IMR-90 (cell line): Measurements from ENCODE around the gene PTPN21. TPM values are rescaled to one million over a fixed set of nuclear protein-coding genes. Genes with fewer than 3 reads are reported as not detected.

Experiments used
- ATAC-seq: fragments of 200-7000 bp; cut with Tn5 transposase; 2 replicates; pipeline ENCODE4 v1.9.1; 2020; ENCODE audit warnings: low read depth, mild to moderate bottlenecking, moderate library complexity
- BruUV-seq: library from RNA; stranded (reverse); fragments of 400-500 nt; replicated peaks from 2 replicates; lab custom pipeline; 2021; lab: Mats Ljungman, UMichigan
- CTCF ChIA-PET: fragments of 300-600 bp; formaldehyde crosslinking; extraction: SDS; loops from one replicate; lab custom pipeline; 2021; ENCODE audit warnings: antibody characterized with exemption; lab: Yijun Ruan, JAX
- POLR2A ChIA-PET: fragments of 300-600 bp; sonication (Branson Sonifier 250); formaldehyde crosslinking; loops from one replicate; lab custom pipeline; 2022; ENCODE audit warnings: antibody characterized with exemption; ENCODE audit not compliant: unreplicated experiment; lab: Charles Lee
- DNase-seq: peaks from one replicate; pipeline ENCODE4 v3.0.0; 2013
- H2AFZ ChIP-seq: replicated peaks from 2 replicates; pipeline ENCODE3; 2013; ENCODE audit warnings: low read length, mild to moderate bottlenecking; ENCODE audit not compliant: poor library complexity
- H2AK5ac ChIP-seq: 2 replicates; pipeline ENCODE4 v1.6.1; 2013; ENCODE audit warnings: low read depth, low read length, inconsistent platforms
- H2AK9ac ChIP-seq: replicated peaks from 2 replicates; pipeline ENCODE3; 2013; ENCODE audit warnings: mild to moderate bottlenecking, low read depth, low read length, moderate library complexity; ENCODE audit not compliant: poor library complexity
- H2BK120ac ChIP-seq: 2 replicates; pipeline ENCODE4 v1.6.1; 2013; ENCODE audit warnings: low read depth, low read length, inconsistent platforms
- H2BK15ac ChIP-seq: 3 replicates; pipeline ENCODE4 v1.6.1; 2013; ENCODE audit warnings: low read depth, low read length, inconsistent platforms
- H2BK20ac ChIP-seq: 2 replicates; pipeline ENCODE4 v1.6.1; 2013; ENCODE audit warnings: low read depth, mild to moderate bottlenecking, inconsistent platforms, low read length, moderate library complexity
- H2BK5ac ChIP-seq: 2 replicates; pipeline ENCODE4 v1.6.1; 2013; ENCODE audit warnings: mild to moderate bottlenecking, low read depth, low read length, inconsistent platforms; ENCODE audit not compliant: poor library complexity, severe bottlenecking
- H3K14ac ChIP-seq: replicated peaks from 2 replicates; pipeline ENCODE4 v1.6.1; 2013; ENCODE audit warnings: low read depth, low read length, inconsistent platforms
- H3K18ac ChIP-seq: 2 replicates; pipeline ENCODE4 v1.6.1; 2013; ENCODE audit warnings: low read depth, low read length, control low read depth
- H3K23ac ChIP-seq: 2 replicates; pipeline ENCODE4 v1.6.1; 2013; ENCODE audit warnings: low read depth, low read length, inconsistent platforms
- H3K27ac ChIP-seq: 2 replicates; pipeline ENCODE4 v1.5.1; 2013; ENCODE audit warnings: mild to moderate bottlenecking, control low read depth, low read length; ENCODE audit not compliant: insufficient read depth
- H3K27me3 ChIP-seq: 2 replicates; pipeline ENCODE4 v1.6.1; 2013; ENCODE audit warnings: low read length; ENCODE audit not compliant: control insufficient read depth, insufficient read depth
- H3K36me3 ChIP-seq: 2 replicates; pipeline ENCODE4 v1.6.1; 2013; ENCODE audit warnings: low read length, mixed read lengths; ENCODE audit not compliant: control insufficient read depth, insufficient read depth
- H3K4ac ChIP-seq: 2 replicates; pipeline ENCODE4 v1.6.1; 2013; ENCODE audit warnings: low read depth, low read length, inconsistent platforms
- H3K4me1 ChIP-seq: 2 replicates; pipeline ENCODE4 v1.6.1; 2013; ENCODE audit warnings: low read length, mixed read lengths; ENCODE audit not compliant: control insufficient read depth, insufficient read depth
- H3K4me2 ChIP-seq: 2 replicates; pipeline ENCODE4 v1.6.1; 2013; ENCODE audit warnings: low read depth, mild to moderate bottlenecking, control low read depth, low read length, moderate library complexity
- H3K4me3 ChIP-seq: 2 replicates; pipeline ENCODE4 v1.5.1; 2013; ENCODE audit warnings: low read depth, mild to moderate bottlenecking, control low read depth, low read length, moderate library complexity; ENCODE audit not compliant: insufficient read depth
- H3K56ac ChIP-seq: 2 replicates; pipeline ENCODE4 v1.6.1; 2013; ENCODE audit warnings: low read length, inconsistent platforms; ENCODE audit not compliant: insufficient read depth; ENCODE audit errors: extremely low read depth
- H3K79me1 ChIP-seq, 2 experiments: 2 replicates each; pipeline ENCODE4 v1.6.1; 2013; ENCODE audit warnings: low read length in 2 of 2, inconsistent platforms in 1 of 2, low read depth in 1 of 2
- H3K9ac ChIP-seq: 2 replicates; pipeline ENCODE4 v1.6.1; 2013; ENCODE audit warnings: low read depth, low read length, control low read depth
- H3K9me1 ChIP-seq: 2 replicates; pipeline ENCODE4 v1.6.1; 2013; ENCODE audit warnings: low read length, inconsistent platforms; ENCODE audit not compliant: insufficient read depth
- H3K9me3 ChIP-seq: 2 replicates; pipeline ENCODE4 v1.6.1; 2013; ENCODE audit warnings: low read length; ENCODE audit not compliant: control insufficient read depth, insufficient read depth
- H4K20me1 ChIP-seq: 2 replicates; pipeline ENCODE4 v1.6.1; 2013; ENCODE audit warnings: low read length, inconsistent platforms; ENCODE audit not compliant: insufficient read depth
- H4K5ac ChIP-seq: 2 replicates; pipeline ENCODE4 v1.6.1; 2013; ENCODE audit warnings: mild to moderate bottlenecking, low read depth, low read length, control low read depth
- H4K8ac ChIP-seq, 2 experiments: 2 replicates each; pipeline ENCODE4 v1.6.1; 2013; ENCODE audit warnings: low read depth in 2 of 2, low read length in 2 of 2, control low read depth in 1 of 2, inconsistent platforms in 1 of 2
- H4K91ac ChIP-seq: 2 replicates; pipeline ENCODE4 v1.6.1; 2013; ENCODE audit warnings: low read depth, low read length, inconsistent platforms; ENCODE audit not compliant: insufficient read depth
- BHLHE40 ChIP-seq: fragments of 150-350 bp; IDR thresholded peaks from 2 replicates; pipeline ENCODE4 v1.6.1; 2016; ENCODE audit warnings: mild to moderate bottlenecking, low read depth, low read length
- CEBPB ChIP-seq: IDR thresholded peaks from 2 replicates; pipeline ENCODE4 v1.6.1; 2012; ENCODE audit warnings: low read depth, low read length, improper control_type of control experiment
- CHD1 ChIP-seq: IDR thresholded peaks from 2 replicates; pipeline ENCODE4 v1.6.1; 2012; ENCODE audit warnings: low read depth, low read length, improper control_type of control experiment
- CTCF ChIP-seq: conservative IDR thresholded peaks from 2 replicates; pipeline ENCODE4 v1.5.1; 2012; ENCODE audit warnings: mild to moderate bottlenecking, low read depth, low read length, improper control_type of control experiment
- ELK1 ChIP-seq: fragments of 150-350 bp; IDR thresholded peaks from 2 replicates; pipeline ENCODE4 v1.6.1; 2016; ENCODE audit warnings: low read depth, mild to moderate bottlenecking, low read length, moderate library complexity, borderline replicate concordance
- FOS ChIP-seq: fragments of 150-350 bp; IDR thresholded peaks from 2 replicates; pipeline ENCODE4 v1.6.1; 2016; ENCODE audit warnings: low read depth, low read length
- MAFK ChIP-seq: IDR thresholded peaks from 2 replicates; pipeline ENCODE4 v1.6.1; 2012; ENCODE audit warnings: low read depth, low read length, improper control_type of control experiment
- MAZ ChIP-seq: IDR thresholded peaks from 2 replicates; pipeline ENCODE4 v1.6.1; 2012; ENCODE audit warnings: low read depth, mild to moderate bottlenecking, low read length, improper control_type of control experiment, moderate library complexity, borderline replicate concordance
- MXI1 ChIP-seq: IDR thresholded peaks from 2 replicates; pipeline ENCODE4 v1.6.1; 2012; ENCODE audit warnings: low read depth, mild to moderate bottlenecking, low read length, moderate library complexity, borderline replicate concordance
- NFE2L2 ChIP-seq: fragments of 150-350 bp; IDR thresholded peaks from 2 replicates; pipeline ENCODE4 v1.6.1; 2016; ENCODE audit warnings: low read depth, mild to moderate bottlenecking, low read length
- POLR2A ChIP-seq: IDR thresholded peaks from 2 replicates; pipeline ENCODE4 v1.6.1; 2012; ENCODE audit warnings: mild to moderate bottlenecking, low read depth, low read length
- RAD21 ChIP-seq: IDR thresholded peaks from 2 replicates; pipeline ENCODE4 v1.6.1; 2012; ENCODE audit warnings: low read length, improper control_type of control experiment
- RCOR1 ChIP-seq: IDR thresholded peaks from 2 replicates; pipeline ENCODE4 v1.6.1; 2012; ENCODE audit warnings: mild to moderate bottlenecking, low read length, improper control_type of control experiment; ENCODE audit not compliant: insufficient replicate concordance
- RFX5 ChIP-seq: IDR thresholded peaks from 2 replicates; pipeline ENCODE4 v1.8.0; 2012; ENCODE audit warnings: low read depth, mild to moderate bottlenecking, low read length, moderate library complexity
- SMC3 ChIP-seq: fragments of 150-350 bp; IDR thresholded peaks from 2 replicates; pipeline ENCODE4 v1.6.1; 2016; ENCODE audit warnings: low read depth, mild to moderate bottlenecking, antibody characterized with exemption, low read length, moderate library complexity
- USF2 ChIP-seq: fragments of 150-350 bp; IDR thresholded peaks from 2 replicates; pipeline ENCODE4 v1.6.1; 2017; ENCODE audit warnings: mild to moderate bottlenecking, antibody characterized with exemption, low read length, low read depth
- WGBS, 2 experiments: methylation state at CpG; one replicate each; pipeline versions ENCODE4 v1.1.5 to v1.1.7; 2013; ENCODE audit warnings: missing lambda C conversion rate in 2 of 2; ENCODE audit not compliant: insufficient read length in 1 of 2; ENCODE audit errors: extremely low coverage in 2 of 2; 5-methylcytosine and 5-hydroxymethylcytosine counted together
- dilution Hi-C: fragments of 300-500 bp; cut with HindIII; formaldehyde crosslinking; loops from one replicate; pipeline ENCODE4 v1.14.3; 2018; ENCODE audit warnings: low sequenced_read_pairs; ENCODE audit not compliant: unreplicated experiment
- in situ Hi-C: fragments of 300-500 bp; cut with MboI; formaldehyde crosslinking; loops from 3 replicates; pipeline ENCODE4 v1.14.3; 2019; ENCODE audit warnings: low sequenced_read_pairs, inconsistent platforms, mixed read lengths
- intact Hi-C: fragments of 100-400 bp; cut with micrococcal nuclease; formaldehyde crosslinking; loops from 2 replicates; pipeline ENCODE4 v1.10.0; 2022
- polyA plus RNA-seq, 3 experiments: library from polyadenylated mRNA; depleted of rRNA; stranded (reverse); fragments of >200 nt; gene quantifications; 2 replicates each; pipeline ENCODE4 v1.2.3, GENCODE V29; 2012; ENCODE audit warnings: low replicate concordance in 1 of 3
- total RNA-seq: library from RNA; depleted of rRNA; stranded (reverse); fragments of >200 nt; gene quantifications from 2 replicates; pipeline ENCODE4 v1.2.3, GENCODE V29; 2012

PTPN21 gene
- total and polyA plus RNA-seq, 2 of the 4 experiments (the other 2 are of a cell fraction), result 10.4 to 10.7 TPM

DNA sequence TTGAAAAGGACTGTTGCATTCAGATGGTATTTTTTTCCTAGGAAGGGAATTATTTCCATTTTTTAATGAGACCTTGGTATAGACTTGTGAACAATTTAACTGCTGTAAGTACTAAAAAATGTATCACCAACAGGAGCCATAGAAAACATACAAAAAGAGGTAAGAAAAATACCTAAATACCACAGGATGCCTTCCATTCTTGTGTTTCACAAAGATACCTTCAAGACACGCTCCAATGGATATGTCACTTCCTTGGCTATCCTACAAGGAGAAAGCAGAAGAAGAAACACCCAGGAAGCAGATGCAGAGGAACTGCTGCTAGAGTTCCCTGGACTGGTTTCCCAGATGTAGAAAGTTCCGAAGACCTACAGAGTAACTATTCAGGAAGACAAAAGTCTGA lies 54.2 kb downstream of the PTPN21 start:
- H3K79me1 ChIP-seq, result peaks cover 9 to 27% of the 10 kb centered on the region in 2 experiments; a peak in 3 of 4 replicates
- no peak overlapping the region for H2AFZ ChIP-seq
- H4K5ac ChIP-seq, result no peak overlapping the region
- no peak overlapping the region for H4K91ac ChIP-seq
- ChIA-PET POLR2A (no interaction called here), CTCF (interaction anchor here (1.0 kb wide), 1 partner anchor 10 kb away, joined by 3 read pairs; no protein-coding TSS in a partner anchor)
- H2BK120ac ChIP-seq, result no peak overlapping the region
- H3K9me1 ChIP-seq, result peaks cover 12% of the 10 kb centered on the region
- no peak overlapping the region for H3K18ac ChIP-seq
- H2BK15ac ChIP-seq, result no peak overlapping the region
- DNase-seq (no peak), ATAC-seq (no peak)
- no peaks in the 10 kb centered on the region for H3K9me3 ChIP-seq
- H3K9ac ChIP-seq, result no peak overlapping the region
- in situ Hi-C loops, result no loop called here
- no peak overlapping the region for H3K27ac ChIP-seq
- peaks cover 34% of the 10 kb centered on the region for H3K36me3 ChIP-seq
- no peak overlapping the region for H3K56ac ChIP-seq
- BruUV-seq, result no TSS peak
- no peak overlapping the region for H2AK5ac ChIP-seq
- no peak overlapping the region for H2AK9ac ChIP-seq
- H3K4ac ChIP-seq, result no peak overlapping the region
- dilution Hi-C loops, result no loop called here
- TF ChIP-seq NFE2L2 (no peak), SMC3 (no peak), USF2 (no peak), MAZ (no peak), POLR2A (no peak), BHLHE40 (no peak), CTCF (no peak), RAD21 (no peak), RFX5 (no peak), CEBPB (no peak), MXI1 (no peak), FOS (no peak), MAFK (no peak), CHD1 (no peak), ELK1 (no peak), RCOR1 (no peak)
- no peak overlapping the region for H3K4me2 ChIP-seq
- H4K8ac ChIP-seq, result no peak overlapping the region
- WGBS, 2 experiments, result no CpG with 5 or more reads among the region's 2 CpGs
- intact Hi-C loops, result no loop called here
- no peak overlapping the region for H3K4me3 ChIP-seq
- no peak overlapping the region for H2BK5ac ChIP-seq
- no peak overlapping the region for H2BK20ac ChIP-seq
- no peaks in the 10 kb centered on the region for H3K27me3 ChIP-seq
- peaks cover 2% of the 10 kb centered on the region; the same call in 1 of the 2 replicates for H3K4me1 ChIP-seq
- no peak overlapping the region for H3K23ac ChIP-seq
- 0 out of 2 replicates have a peak, but pooled peaks cover 4% of the 10 kb centered on the region for H4K20me1 ChIP-seq
- H3K14ac ChIP-seq, result no peak overlapping the region
